HFF-Myc (cell line): Measurements from ENCODE around the gene C19orf47.

ENCODE experiments used
- DNase-seq: peaks from one replicate; pipeline ENCODE4 v3.0.0-alpha.2; 2011; ENCODE audit warnings: low read depth; ENCODE audit errors: extremely low read depth
- H3K4me3 ChIP-seq: replicated peaks from 2 replicates; pipeline ENCODE4 v1.5.1; 2011; ENCODE audit warnings: low read depth, mild to moderate bottlenecking, control low read depth, low read length
- CTCF ChIP-seq: IDR thresholded peaks from 2 replicates; pipeline ENCODE4 v1.5.1; 2012; ENCODE audit warnings: mild to moderate bottlenecking, low read depth, low read length, control low read depth; ENCODE audit errors: missing control alignments

C19orf47 gene

GRCh38 chr19:40282920-40283319, 65.3 kb downstream of the C19orf47 start:
- no peak for DNase-seq
- H3K4me3 ChIP-seq: peak overlapping the region; percentile 70

GRCh38 chr19:40282209-40282580, 66.0 kb downstream of the C19orf47 start:
- no peak overlapping the region for H3K4me3 ChIP-seq
- no peak for DNase-seq
- no peak for TF ChIP-seq CTCF

More at GRCh38 chr19:40282920-40283319, 65.3 kb downstream of the C19orf47 start:
- no peak for TF ChIP-seq CTCF

DNA sequence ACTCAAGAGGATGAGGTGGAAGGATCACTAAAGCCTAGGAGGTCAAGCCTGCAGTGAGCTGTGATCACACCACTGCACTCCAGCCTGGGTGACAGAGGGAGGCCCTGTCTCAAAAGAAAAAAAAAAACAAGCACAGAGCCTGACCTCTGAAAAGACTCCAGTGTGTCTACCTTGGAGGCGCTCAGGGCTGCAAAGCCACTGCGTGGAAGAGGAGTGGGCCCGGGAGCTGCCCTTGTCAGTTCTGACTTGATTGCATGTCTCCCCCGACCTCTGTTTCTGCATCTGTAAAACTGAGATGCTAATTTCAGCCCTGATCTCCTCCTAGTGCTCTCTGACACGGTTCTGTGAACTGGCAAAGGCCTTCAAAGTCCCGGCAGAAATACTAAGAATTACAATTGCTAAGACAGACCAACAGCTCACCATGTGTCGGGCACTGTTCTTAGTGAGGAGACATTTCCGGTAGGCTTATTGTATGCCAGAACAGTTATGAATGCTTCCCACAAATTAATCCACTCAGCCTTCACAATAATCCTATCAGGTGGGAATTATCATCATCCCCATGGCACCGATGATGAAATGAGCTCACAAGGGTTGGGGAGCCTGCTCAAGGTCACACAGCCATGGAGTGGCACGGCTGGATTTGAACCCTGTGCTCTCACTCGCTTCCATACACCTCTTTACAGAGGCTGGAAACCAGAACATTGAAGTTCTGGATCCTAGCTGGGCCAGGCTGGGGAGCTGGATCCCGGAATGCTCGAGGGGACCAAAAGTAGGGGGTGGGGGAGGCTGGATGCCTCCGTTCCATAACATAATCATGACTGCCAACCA, 66.6 kb downstream of the C19orf47 start:
- no peak overlapping the region for H3K4me3 ChIP-seq
- no peak for DNase-seq
- TF ChIP-seq CTCF: no peak

GRCh38 chr19:40280608-40281221, 67.5 kb downstream of the C19orf47 start:
- H3K4me3 ChIP-seq: no peak overlapping the region
- DNase-seq: no peak
- TF ChIP-seq CTCF: no peak

DNA sequence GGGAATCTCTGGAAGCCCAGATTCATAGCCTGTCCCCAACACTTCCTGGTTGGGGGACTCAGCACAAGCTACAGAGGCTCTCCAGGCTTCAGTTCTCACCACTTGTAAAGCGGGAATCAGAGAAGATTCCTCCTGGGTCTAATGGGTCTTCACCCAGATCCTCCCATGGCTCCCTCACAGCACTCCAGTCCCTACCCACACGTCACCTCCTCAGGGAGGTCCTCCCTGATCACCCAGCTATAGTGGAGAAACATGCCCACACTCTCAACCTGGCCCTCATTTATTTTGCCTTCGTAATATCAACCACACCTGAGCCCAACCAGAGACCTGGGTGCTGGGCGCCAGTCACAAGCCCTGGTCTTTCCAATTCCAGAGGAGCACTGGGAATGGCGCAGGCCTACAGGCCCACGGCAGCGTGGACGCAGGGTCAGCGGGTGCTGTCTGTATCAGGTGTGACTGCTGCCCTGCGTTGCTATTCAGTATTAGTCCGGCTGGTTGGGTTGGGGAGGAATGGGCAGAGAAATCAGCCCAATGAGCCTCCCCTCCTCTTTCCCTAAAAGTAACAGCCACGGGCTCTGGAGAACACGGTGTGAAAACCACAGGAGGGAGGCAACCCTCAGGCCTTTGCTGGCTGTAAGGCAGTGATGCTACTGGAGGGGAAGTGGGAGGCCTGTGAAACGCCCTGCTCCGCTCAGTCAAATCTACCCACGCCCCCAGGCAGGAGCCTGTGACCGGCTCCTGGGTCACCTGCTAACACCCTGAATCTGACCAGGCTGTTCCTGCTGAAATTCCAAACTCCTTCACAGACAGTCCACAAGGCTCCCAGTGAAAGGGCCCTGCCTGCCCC, 68.2 kb downstream of the C19orf47 start:
- H3K4me3 ChIP-seq: peak overlapping the region; percentile 8; the same call in 1 of the 2 replicates
- DNase-seq: no peak
- TF ChIP-seq CTCF: no peak

DNA sequence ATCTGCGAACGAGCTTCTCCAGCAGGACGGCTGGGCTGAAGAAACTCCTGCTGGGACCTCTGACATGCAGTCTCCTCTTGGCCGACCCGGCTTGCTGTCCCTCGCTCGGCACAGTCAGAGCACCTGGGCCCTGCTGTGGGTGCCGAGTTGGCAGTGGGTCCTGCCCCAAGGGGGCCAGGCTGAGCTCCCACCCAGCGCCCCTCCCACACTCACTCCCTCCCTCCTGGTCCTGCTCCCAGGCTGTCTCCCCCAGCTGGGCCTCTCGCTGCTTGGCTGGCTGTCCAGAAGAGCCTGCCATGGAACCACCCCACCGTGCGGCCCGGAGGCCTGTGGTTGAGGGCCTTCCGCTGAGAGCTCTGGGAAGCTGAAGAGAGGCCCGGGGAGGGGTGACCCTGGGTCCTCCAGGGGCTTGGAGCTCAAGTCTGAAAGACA, 69.1 kb downstream of the C19orf47 start:
- no peak for DNase-seq
- no peak for TF ChIP-seq CTCF
- H3K4me3 ChIP-seq: peak overlapping the region; percentile 8; the same call in 1 of the 2 replicates
